Measurements from ENCODE around the gene TMEM63B. TPM values are rescaled to one million over a fixed set of nuclear protein-coding genes. Genes with fewer than 3 reads are reported as not detected.

Gene TMEM63B
- total and polyA plus RNA-seq, 11 donors = 26.2 to 52.9 (median 41.2) TPM

DNA sequence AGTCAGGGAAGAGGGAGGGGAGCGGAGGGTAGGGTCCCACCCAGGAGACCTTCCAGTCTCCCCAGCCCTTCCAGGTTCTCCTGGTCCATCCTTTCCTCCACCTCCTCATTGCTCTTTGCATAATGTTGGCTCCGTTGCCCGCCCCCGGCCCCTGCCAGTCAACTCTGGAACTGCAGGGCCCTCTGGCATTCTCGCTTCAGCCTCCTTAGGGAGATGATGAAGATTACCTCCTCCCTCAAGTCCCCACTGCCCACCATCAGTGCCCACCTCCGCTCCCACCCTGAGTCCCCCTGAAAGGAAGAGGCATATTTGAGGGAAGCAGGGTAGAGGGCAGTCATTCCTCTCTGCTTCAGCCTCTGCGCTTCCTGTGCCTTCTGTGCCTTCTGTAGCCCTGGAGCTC, 8.5 kb downstream of the TMEM63B start:
- Histone ChIP-seq H3K4me1 (peaks cover 0 to 19% (median 6%) of the 10 kb centered on the region in 12 donors), H3K36me3 (peaks cover 0 to 66% (median 49%) of the 10 kb centered on the region in 9 donors), H3K4me3 (no peak overlapping the region), H3K9me3 (no peaks in the 10 kb centered on the region), H3K27ac (no peak overlapping the region), H3K27me3 (no peaks in the 10 kb centered on the region)
- DNase-seq (no peak), ATAC-seq (no peak)
- no peak for TF ChIP-seq POLR2A (IDR thresholded peaks at IDR 0.05)
- TF ChIP-seq CTCF (IDR thresholded peaks at IDR 0.05) = no peak
- WGBS, 4 donors = 89 to 96% (median 95%) methylated on average over 7 of the region's 7 CpGs
- intact Hi-C loops (cut with DNase I) = loop anchor here in 1 of 10 donors (5.0 kb wide), 1 partner anchor 34 kb away; no protein-coding TSS in a partner anchor

DNA sequence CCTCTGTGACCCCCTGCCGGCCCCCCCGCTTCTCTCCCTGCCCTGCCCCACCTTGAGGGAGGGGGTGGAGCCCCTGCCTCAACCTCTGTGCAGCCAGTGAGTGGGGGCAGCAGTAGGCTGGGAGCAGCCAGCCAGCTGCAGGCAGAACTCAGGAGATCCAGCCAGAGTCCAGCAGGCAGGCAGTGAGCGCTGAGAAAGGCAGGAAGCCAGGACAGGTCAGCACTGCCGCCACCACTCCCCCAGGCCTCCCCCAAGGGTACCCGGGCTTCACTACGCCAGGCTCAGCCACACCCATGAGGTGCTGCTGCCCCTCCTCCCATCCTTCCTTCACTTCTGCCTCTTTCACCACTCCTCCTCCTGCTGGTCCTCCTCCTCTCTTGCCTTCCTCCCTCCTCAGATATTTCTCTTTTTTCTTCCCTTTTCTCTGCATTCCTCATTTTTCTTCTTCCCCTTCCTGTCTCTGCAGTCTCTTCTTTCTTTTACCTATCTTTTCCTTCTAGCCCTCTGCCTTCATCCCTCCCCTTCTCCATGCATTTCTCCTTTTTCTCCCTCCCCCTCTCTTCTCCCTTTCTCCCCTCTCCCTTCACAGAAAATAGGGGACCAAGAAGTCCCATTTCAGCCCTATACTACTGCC, 11.5 kb downstream of the TMEM63B start:
- 59 to 81% (median 67%) methylated on average over 4 to 6 of the region's 6 CpGs for WGBS, 4 donors
- H3K27ac ChIP-seq = no peak overlapping the region
- DNase-seq = no peak
- peaks cover 0 to 93% (median 77%) of the 10 kb centered on the region in 9 donors for H3K36me3 ChIP-seq
- no peak for ATAC-seq
- intact Hi-C loops (cut with DNase I) = loop anchor here in 1 of 10 donors (5.0 kb wide), 1 partner anchor 37 kb away; no protein-coding TSS in a partner anchor
- H3K4me3 ChIP-seq = no peak overlapping the region
- H3K27me3 ChIP-seq = no peaks in the 10 kb centered on the region
- TF ChIP-seq CTCF (IDR thresholded peaks at IDR 0.05) (no peak), POLR2A (IDR thresholded peaks at IDR 0.05) (no peak)
- no peaks in the 10 kb centered on the region for H3K9me3 ChIP-seq
- H3K4me1 ChIP-seq = peaks cover 0 to 2% (median 0%) of the 10 kb centered on the region in 12 donors

GRCh38 chr6:44139351-44139743, 12.0 kb downstream of the TMEM63B start:
- peaks cover 0 to 98% (median 82%) of the 10 kb centered on the region in 9 donors for H3K36me3 ChIP-seq
- H3K4me1 ChIP-seq = no peaks in the 10 kb centered on the region
- no peak overlapping the region for H3K4me3 ChIP-seq
- no peak for ATAC-seq
- TF ChIP-seq POLR2A (IDR thresholded peaks at IDR 0.05) = no peak
- no peak for TF ChIP-seq CTCF (IDR thresholded peaks at IDR 0.05)
- no peak overlapping the region for H3K27ac ChIP-seq
- no peak for DNase-seq
- WGBS, 4 donors = 82 to 96% (median 86%) methylated on average over 10 of the region's 10 CpGs
- H3K9me3 ChIP-seq = no peaks in the 10 kb centered on the region
- no peaks in the 10 kb centered on the region for H3K27me3 ChIP-seq
- intact Hi-C loops (cut with DNase I) = loop anchor here in 1 of 10 donors (5.0 kb wide), 1 partner anchor 37 kb away; no protein-coding TSS in a partner anchor

- intact Hi-C loops (cut with DNase I) = no loop called here
- peaks cover 0 to 97% (median 80%) of the 10 kb centered on the region in 9 donors for H3K36me3 ChIP-seq
- 0 to 100% (median 98%) methylated on average over 1 of the region's 1 CpG for WGBS, 4 donors
- H3K4me1 ChIP-seq = no peaks in the 10 kb centered on the region
- H3K9me3 ChIP-seq = no peaks in the 10 kb centered on the region
- TF ChIP-seq CTCF (IDR thresholded peaks at IDR 0.05) (no peak), POLR2A (IDR thresholded peaks at IDR 0.05) (no peak)
- H3K4me3 ChIP-seq = no peak overlapping the region
- DNase-seq = no peak
- H3K27me3 ChIP-seq = no peaks in the 10 kb centered on the region
- H3K27ac ChIP-seq = no peak overlapping the region
- ATAC-seq = no peak
Measured at GRCh38 chr6:44142835-44143234, 15.5 kb downstream of the TMEM63B start.

Data from heart left ventricle (tissue), 16 donors.